Panc1 (cell line): ENCODE data around the gene PSMA7. TPM values are rescaled to one million over a fixed set of nuclear protein-coding genes. Genes with fewer than 3 reads are reported as not detected.

Source experiments
- ATAC-seq: fragments of 200-7000 bp; cut with Tn5 transposase; 2 replicates; pipeline ENCODE4 v1.9.1; 2020; ENCODE audit warnings: mild to moderate bottlenecking, moderate library complexity
- BruUV-seq: library from RNA; stranded (reverse); fragments of 400-500 nt; replicated peaks from 2 replicates; lab custom pipeline; 2021; lab: Mats Ljungman, UMichigan
- CTCF ChIA-PET: fragments of 300-600 bp; sonication (Branson Sonifier 250); formaldehyde crosslinking; loops from one replicate; lab custom pipeline; 2022; ENCODE audit warnings: antibody characterized with exemption; lab: Charles Lee
- POLR2A ChIA-PET: fragments of 300-600 bp; sonication (Branson Sonifier 250); formaldehyde crosslinking; loops from one replicate; lab custom pipeline; 2022; ENCODE audit warnings: antibody characterized with exemption; lab: Charles Lee
- DNase-seq: peaks from one replicate; pipeline ENCODE4 v3.0.0-alpha.2; 2010; ENCODE audit warnings: low read depth, low spot score
- H3K27ac ChIP-seq: 2 replicates; pipeline ENCODE4 v1.5.1; 2011; ENCODE audit warnings: mild to moderate bottlenecking, low read length, inconsistent platforms
- H3K27me3 ChIP-seq: fragments of 200-500 bp; sonication (Bioruptor generic); 2 replicates; pipeline ENCODE4 v1.6.0; 2014; ENCODE audit warnings: low read length, inconsistent platforms; ENCODE audit not compliant: control insufficient read depth, insufficient read depth
- H3K36me3 ChIP-seq: fragments of 200-500 bp; sonication (Bioruptor generic); 2 replicates; pipeline ENCODE4 v1.5.1; 2014; ENCODE audit warnings: inconsistent platforms, mild to moderate bottlenecking, low read length, moderate library complexity; ENCODE audit not compliant: control insufficient read depth, insufficient read depth
- H3K4me1 ChIP-seq: 2 replicates; pipeline ENCODE4 v1.5.1; 2011; ENCODE audit warnings: inconsistent platforms, mild to moderate bottlenecking, low read length, moderate library complexity; ENCODE audit not compliant: control insufficient read depth, insufficient read depth
- H3K4me3 ChIP-seq, 2 experiments: 2 replicates each; pipeline ENCODE4 v1.5.1; 2011 to 2012; ENCODE audit warnings: low read depth in 2 of 2, low read length in 2 of 2, mild to moderate bottlenecking in 2 of 2, inconsistent platforms in 1 of 2, moderate library complexity in 1 of 2
- H3K9me3 ChIP-seq: fragments of 200-500 bp; sonication (Bioruptor generic); 2 replicates; pipeline ENCODE4 v1.5.1; 2014; ENCODE audit warnings: low read depth, mild to moderate bottlenecking, inconsistent platforms, low read length, moderate library complexity; ENCODE audit not compliant: control insufficient read depth, insufficient read depth
- CTCF ChIP-seq: fragments of 450-650 bp; IDR thresholded peaks from 2 replicates; pipeline ENCODE4 v1.5.1; 2017; ENCODE audit warnings: mild to moderate bottlenecking
- POLR2AphosphoS5 ChIP-seq: IDR thresholded peaks from 2 replicates; pipeline ENCODE4 v1.6.1; 2012; ENCODE audit warnings: mild to moderate bottlenecking, low read depth, low read length, moderate library complexity
- SIN3A ChIP-seq: IDR thresholded peaks from 2 replicates; pipeline ENCODE4 v1.6.1; 2012; ENCODE audit warnings: low read depth, mild to moderate bottlenecking, low read length, moderate library complexity, borderline replicate concordance; ENCODE audit not compliant: insufficient read depth
- TCF7L2 ChIP-seq: IDR thresholded peaks from 2 replicates; pipeline ENCODE4 v1.6.1; 2011; ENCODE audit warnings: mild to moderate bottlenecking, low read depth, low read length, inconsistent platforms
- in situ Hi-C: cut with HindIII; loops from 2 replicates; pipeline ENCODE4 v1.10.0; 2016; ENCODE audit warnings: low sequenced_read_pairs, low pct_unique_long_range_greater_than_20kb
- intact Hi-C: fragments of 100-400 bp; cut with micrococcal nuclease; formaldehyde crosslinking; loops from one replicate; pipeline ENCODE4 v1.10.0; 2022; ENCODE audit not compliant: unreplicated experiment
- total RNA-seq: library from RNA; stranded (reverse); gene quantifications from one replicate; pipeline ENCODE4 v1.2.1, GENCODE V29; 2021; ENCODE audit not compliant: unreplicated experiment
- TF ChIP-seq, protein P1 (sequence below), 2 experiments: IDR thresholded peaks; 2 replicates each; pipeline ENCODE4 v1.6.1; 2011 to 2012; ENCODE audit warnings: low read depth in 2 of 2, control low read depth in 1 of 2, low read length in 1 of 2, mild to moderate bottlenecking in 1 of 2, moderate library complexity in 1 of 2; ENCODE audit not compliant: insufficient read depth in 1 of 2

Gene PSMA7
- total RNA-seq, 1 experiment from 2014 or later: 402 TPM

- no TSS peak for BruUV-seq
- in situ Hi-C loops: no loop called here
- H3K4me1 ChIP-seq: peaks cover 6% of the 10 kb centered on the region; the same call in 1 of the 2 replicates
- H3K9me3 ChIP-seq: no peaks in the 10 kb centered on the region
- ChIA-PET POLR2A (no interaction called here), CTCF (no interaction called here)
- TF ChIP-seq, protein P1, sequence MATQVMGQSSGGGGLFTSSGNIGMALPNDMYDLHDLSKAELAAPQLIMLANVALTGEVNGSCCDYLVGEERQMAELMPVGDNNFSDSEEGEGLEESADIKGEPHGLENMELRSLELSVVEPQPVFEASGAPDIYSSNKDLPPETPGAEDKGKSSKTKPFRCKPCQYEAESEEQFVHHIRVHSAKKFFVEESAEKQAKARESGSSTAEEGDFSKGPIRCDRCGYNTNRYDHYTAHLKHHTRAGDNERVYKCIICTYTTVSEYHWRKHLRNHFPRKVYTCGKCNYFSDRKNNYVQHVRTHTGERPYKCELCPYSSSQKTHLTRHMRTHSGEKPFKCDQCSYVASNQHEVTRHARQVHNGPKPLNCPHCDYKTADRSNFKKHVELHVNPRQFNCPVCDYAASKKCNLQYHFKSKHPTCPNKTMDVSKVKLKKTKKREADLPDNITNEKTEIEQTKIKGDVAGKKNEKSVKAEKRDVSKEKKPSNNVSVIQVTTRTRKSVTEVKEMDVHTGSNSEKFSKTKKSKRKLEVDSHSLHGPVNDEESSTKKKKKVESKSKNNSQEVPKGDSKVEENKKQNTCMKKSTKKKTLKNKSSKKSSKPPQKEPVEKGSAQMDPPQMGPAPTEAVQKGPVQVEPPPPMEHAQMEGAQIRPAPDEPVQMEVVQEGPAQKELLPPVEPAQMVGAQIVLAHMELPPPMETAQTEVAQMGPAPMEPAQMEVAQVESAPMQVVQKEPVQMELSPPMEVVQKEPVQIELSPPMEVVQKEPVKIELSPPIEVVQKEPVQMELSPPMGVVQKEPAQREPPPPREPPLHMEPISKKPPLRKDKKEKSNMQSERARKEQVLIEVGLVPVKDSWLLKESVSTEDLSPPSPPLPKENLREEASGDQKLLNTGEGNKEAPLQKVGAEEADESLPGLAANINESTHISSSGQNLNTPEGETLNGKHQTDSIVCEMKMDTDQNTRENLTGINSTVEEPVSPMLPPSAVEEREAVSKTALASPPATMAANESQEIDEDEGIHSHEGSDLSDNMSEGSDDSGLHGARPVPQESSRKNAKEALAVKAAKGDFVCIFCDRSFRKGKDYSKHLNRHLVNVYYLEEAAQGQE (IDR thresholded peaks at IDR 0.05; ENCODE audit: insufficient read depth in 1 of 2, low read depth in 2 of 2, low read length in 1 of 2): no peak
- TF ChIP-seq SIN3A (no peak), TCF7L2 (no peak), POLR2AphosphoS5 (no peak), CTCF (no peak)
- H3K27ac ChIP-seq: no peak overlapping the region
- H3K36me3 ChIP-seq: peaks cover 2% of the 10 kb centered on the region; the same call in 1 of the 2 replicates
- H3K4me3 ChIP-seq: no peak overlapping the region
- intact Hi-C loops: no loop called here
- DNase-seq (no peak), ATAC-seq (no peak)
- no peaks in the 10 kb centered on the region for H3K27me3 ChIP-seq
Measured at GRCh38 chr20:62191781-62192559, 48.8 kb upstream of the PSMA7 start.

DNA sequence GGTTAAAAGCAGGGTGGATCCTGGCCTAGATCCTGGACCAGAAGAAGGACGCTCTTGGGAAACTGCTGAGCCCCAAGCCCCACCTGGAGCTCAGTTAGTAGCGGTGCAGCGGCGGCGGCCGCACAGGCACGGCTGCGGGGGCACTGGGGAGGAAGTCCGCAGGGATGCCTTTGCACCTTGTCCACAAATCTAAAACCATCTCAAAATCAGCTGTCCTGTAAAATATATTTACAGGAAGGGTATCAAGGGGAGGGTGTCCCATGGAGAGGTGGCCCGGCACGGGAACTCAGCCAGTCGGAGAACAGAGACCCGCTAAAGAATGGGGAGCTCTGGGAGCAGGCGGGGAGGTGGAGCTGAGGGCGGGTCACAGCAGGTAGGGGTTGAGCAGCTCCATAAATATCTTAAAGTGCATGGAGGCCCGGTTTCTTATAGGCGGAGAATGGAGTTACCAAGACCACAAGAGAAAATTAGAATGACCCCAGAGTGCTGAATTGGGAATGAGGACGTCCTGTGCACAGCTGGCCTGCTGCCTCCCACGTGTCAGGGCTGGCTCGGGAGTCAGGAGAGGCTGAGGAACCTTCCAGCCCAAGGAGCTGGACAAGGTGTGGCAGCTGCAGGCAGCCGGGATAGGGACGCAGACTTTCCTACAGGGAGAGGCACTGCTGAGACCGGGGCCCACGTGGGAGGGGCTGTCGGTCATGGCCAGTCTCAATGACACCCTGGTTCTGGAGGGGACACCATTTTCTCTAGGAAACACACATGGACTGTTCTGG is 47.6 kb upstream of the PSMA7 start:
- Histone ChIP-seq H3K4me1 (peaks cover 8% of the 10 kb centered on the region; the same call in 1 of the 2 replicates), H3K27ac (no peak overlapping the region), H3K9me3 (no peaks in the 10 kb centered on the region), H3K36me3 (peaks cover 2% of the 10 kb centered on the region; the same call in 1 of the 2 replicates), H3K4me3 (no peak overlapping the region), H3K27me3 (no peaks in the 10 kb centered on the region)
- no peak for DNase-seq
- no peak for TF ChIP-seq SIN3A
- no peak for TF ChIP-seq TCF7L2
- no peak for TF ChIP-seq CTCF
- no peak for TF ChIP-seq POLR2AphosphoS5
- TF ChIP-seq, protein P1 (IDR thresholded peaks at IDR 0.05; ENCODE audit: insufficient read depth in 1 of 2, low read depth in 2 of 2, low read length in 1 of 2): no peak
- in situ Hi-C loops (no loop called here), intact Hi-C loops (no loop called here)
- CTCF ChIA-PET: no interaction called here
- no peak for ATAC-seq
- POLR2A ChIA-PET: no interaction called here
- no TSS peak for BruUV-seq
